HG03342 (cell line): ENCODE results near the gene UGT2B10.
"Not testable (repeated sequence)": the region's sequence is repeated elsewhere in the genome, so short reads cannot be mapped to it uniquely, and the experiment has no call there.

ENCODE experiments used
- ATAC-seq: cut with Tn5 transposase; IDR thresholded peaks from one replicate; pipeline ENCODE4 v1.9.1; 2021; ENCODE audit warnings: mild to moderate bottlenecking, moderate library complexity; ENCODE audit not compliant: unreplicated experiment

UGT2B10 gene

GRCh38 chr4:68815617-68816409 lies at the start of gene UGT2B10:
Gene UGT2B10 (plus strand): TSS chr4:68815994. CDS start chr4:68816020, 26 bp downstream.
- ATAC-seq, result not testable (repeated sequence)

- ATAC-seq, result not testable (repeated sequence)
These were observed 44.0 kb upstream of the UGT2B10 start for GRCh38 chr4:68771836-68772235.

GRCh38 chr4:68773699-68774098 lies 42.1 kb upstream of the UGT2B10 start:
- no peak for ATAC-seq

- ATAC-seq, result no peak
These were observed 35.6 kb upstream of the UGT2B10 start for GRCh38 chr4:68780232-68780631.

- ATAC-seq, result no peak
These were observed 18.7 kb upstream of the UGT2B10 start for GRCh38 chr4:68797048-68797447.

GRCh38 chr4:68797618-68798017 lies 18.2 kb upstream of the UGT2B10 start:
- ATAC-seq, result no peak

- ATAC-seq, result no peak
These were observed 12.8 kb upstream of the UGT2B10 start for GRCh38 chr4:68803013-68803412.

GRCh38 chr4:68808060-68808459 lies 7.7 kb upstream of the UGT2B10 start:
- no peak for ATAC-seq

GRCh38 chr4:68810919-68811318 lies 4.9 kb upstream of the UGT2B10 start:
- ATAC-seq, result no peak

GRCh38 chr4:68816410-68817265 lies 844 bp downstream of the UGT2B10 start:
- ATAC-seq, result not testable (repeated sequence)

- ATAC-seq, result no peak
These were observed 1.6 kb downstream of the UGT2B10 start for GRCh38 chr4:68817386-68817785.

- not testable (repeated sequence) for ATAC-seq
These were observed 2.3 kb downstream of the UGT2B10 start for GRCh38 chr4:68818030-68818462.

- no peak for ATAC-seq
These were observed 15.8 kb downstream of the UGT2B10 start for GRCh38 chr4:68831642-68832041.

- ATAC-seq, result no peak
These were observed 34.5 kb downstream of the UGT2B10 start for GRCh38 chr4:68850293-68850692.

GRCh38 chr4:68855771-68856170 lies 40.0 kb downstream of the UGT2B10 start:
- ATAC-seq, result no peak

- ATAC-seq, result no peak
These were observed 42.2 kb downstream of the UGT2B10 start for GRCh38 chr4:68858039-68858438.

- no peak for ATAC-seq
These were observed 43.9 kb downstream of the UGT2B10 start for GRCh38 chr4:68859655-68860054.

- no peak for ATAC-seq
These were observed 45.3 kb downstream of the UGT2B10 start for GRCh38 chr4:68861057-68861456.

GRCh38 chr4:68864438-68865187 lies 48.8 kb downstream of the UGT2B10 start:
- ATAC-seq, result no peak

- no peak for ATAC-seq
These were observed 49.4 kb downstream of the UGT2B10 start for GRCh38 chr4:68865188-68865638.

GRCh38 chr4:68865760-68866159 lies 50.0 kb downstream of the UGT2B10 start:
- ATAC-seq, result no peak
